Activated naive CD4-positive, alpha-beta T cell (primary cell): ENCODE measurements around the gene ADARB2.
"Not testable (repeated sequence)": the region's sequence is repeated elsewhere in the genome, so short reads cannot be mapped to it uniquely, and the experiment has no call there.

ENCODE experiments used
- DNase-seq, 4 experiments: peaks; one replicate each; lab custom pipeline; 2025; lab: John Stamatoyannopoulos, UW

Gene ADARB2

GRCh38 chr10:1546431-1547110 is 190.8 kb downstream of the ADARB2 start:
- DNase-seq: no peak

GRCh38 chr10:1545524-1545923 is 191.8 kb downstream of the ADARB2 start:
- no peak for DNase-seq

DNA sequence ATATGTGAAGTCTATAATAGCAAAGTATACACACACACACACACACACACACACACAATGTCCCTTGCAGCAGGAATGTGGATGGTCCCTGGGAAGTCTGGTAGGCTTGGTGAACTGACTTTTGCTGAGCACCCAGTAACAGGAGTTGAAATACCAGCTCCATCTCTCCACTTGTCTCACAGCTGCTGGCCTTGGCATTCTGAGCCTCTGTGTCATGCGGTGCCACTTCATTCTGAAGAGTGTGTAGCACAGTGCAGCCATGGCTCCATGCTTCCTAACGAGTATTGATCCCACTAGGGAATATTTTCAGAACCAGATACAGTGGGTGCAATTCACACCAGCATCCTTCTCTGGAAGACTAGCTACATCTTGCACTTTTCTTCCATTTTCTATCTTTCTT is 192.4 kb downstream of the ADARB2 start:
- no peak for DNase-seq

GRCh38 chr10:1544209-1544673 is 193.1 kb downstream of the ADARB2 start:
- no peak for DNase-seq

DNA sequence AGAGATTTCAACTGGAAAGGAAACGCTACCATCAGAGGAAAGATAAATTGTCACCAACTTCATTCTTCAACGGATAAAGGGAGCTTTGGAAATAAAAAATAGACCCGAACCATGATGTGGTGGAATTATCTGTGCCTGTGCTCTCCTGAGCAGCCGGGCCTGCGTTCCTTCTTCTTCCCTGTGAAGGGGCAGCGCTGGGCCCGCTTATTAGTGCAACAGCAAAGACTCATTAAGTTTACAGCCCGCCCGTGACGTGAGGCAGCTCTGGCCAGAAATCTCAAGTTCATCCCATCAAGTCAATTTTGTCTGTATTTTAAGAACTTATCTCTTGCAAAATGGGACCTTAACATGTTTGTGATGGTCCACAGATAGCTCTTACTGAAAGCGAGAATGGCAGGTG is 193.7 kb downstream of the ADARB2 start:
- DNase-seq: no peak

GRCh38 chr10:1542941-1543340 is 194.4 kb downstream of the ADARB2 start:
- DNase-seq: no peak

GRCh38 chr10:1540144-1540543 is 197.2 kb downstream of the ADARB2 start:
- DNase-seq: no peak

DNA sequence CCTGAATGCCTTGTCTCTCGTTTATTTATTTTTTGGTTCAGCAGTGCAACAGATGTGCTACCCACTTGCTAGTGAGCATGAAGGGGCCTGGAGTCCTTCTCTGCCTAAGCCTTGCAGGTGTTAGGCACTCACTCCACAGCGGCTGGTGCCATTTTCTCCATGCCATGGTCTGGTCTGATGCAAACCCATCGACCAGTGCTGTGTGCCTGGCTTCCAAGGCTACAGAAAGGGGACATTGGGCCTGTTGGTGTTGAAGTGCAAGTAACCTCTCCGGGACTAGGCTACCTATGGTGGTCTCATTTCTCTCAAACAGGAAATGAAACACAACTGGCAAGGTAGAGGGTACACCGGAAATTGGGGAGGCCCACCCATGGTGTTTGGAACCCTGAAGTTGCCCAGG is 198.1 kb downstream of the ADARB2 start:
- no peak for DNase-seq

DNA sequence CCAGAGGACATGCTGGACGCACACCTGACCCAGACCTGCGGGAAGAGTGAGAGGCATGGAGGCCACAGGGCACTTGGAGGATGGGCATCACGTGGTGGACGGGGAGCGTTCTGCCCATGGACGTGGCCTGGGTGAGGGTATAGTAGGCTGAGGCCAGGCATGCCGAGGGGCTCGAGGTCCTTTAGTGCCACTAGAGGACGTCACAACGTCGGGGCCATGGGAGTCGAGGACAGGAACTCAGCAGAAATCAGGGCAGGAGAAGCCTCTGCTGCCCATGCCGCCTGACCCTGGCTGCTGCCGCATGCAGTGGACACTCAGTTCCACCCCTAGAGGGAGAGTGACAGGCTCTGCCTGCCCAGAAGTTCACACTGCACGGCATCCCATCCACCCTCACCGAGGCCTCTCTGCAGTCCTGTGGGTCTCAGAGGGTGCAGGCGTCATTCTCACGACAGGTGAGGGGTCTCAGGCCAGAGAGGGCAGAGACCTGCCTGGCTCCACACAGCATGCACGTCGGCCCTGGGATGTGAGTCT is 198.7 kb downstream of the ADARB2 start:
- no peak for DNase-seq

- DNase-seq: no peak
Measured at GRCh38 chr10:1538121-1538520, 199.2 kb downstream of the ADARB2 start.

GRCh38 chr10:1537449-1537848 is 199.9 kb downstream of the ADARB2 start:
- DNase-seq: not testable (repeated sequence)

GRCh38 chr10:1536341-1536740 is 201.0 kb downstream of the ADARB2 start:
- no peak for DNase-seq

GRCh38 chr10:1535301-1535965 is 201.9 kb downstream of the ADARB2 start:
- no peak for DNase-seq

DNA sequence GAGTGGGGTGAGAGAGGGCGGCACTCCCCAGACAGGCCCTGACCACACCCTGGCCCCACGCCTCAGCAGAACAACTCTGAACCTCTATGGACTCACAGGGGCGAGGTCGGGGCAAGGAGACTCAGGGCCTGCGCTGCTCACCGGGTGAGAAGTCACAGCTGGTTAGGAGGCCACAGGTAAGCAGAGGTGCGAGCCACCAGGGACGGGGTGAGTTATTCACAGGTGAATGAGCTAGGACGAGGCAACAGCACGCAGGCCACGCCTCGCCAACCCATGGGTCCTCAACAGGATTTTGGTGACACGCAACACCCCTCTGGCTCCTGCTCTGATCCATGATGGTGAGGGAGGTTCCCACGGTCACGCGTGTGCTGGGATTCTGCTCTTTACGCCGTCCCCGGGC is 202.5 kb downstream of the ADARB2 start:
- no peak for DNase-seq

GRCh38 chr10:1532636-1533035 is 204.7 kb downstream of the ADARB2 start:
- no peak for DNase-seq

DNA sequence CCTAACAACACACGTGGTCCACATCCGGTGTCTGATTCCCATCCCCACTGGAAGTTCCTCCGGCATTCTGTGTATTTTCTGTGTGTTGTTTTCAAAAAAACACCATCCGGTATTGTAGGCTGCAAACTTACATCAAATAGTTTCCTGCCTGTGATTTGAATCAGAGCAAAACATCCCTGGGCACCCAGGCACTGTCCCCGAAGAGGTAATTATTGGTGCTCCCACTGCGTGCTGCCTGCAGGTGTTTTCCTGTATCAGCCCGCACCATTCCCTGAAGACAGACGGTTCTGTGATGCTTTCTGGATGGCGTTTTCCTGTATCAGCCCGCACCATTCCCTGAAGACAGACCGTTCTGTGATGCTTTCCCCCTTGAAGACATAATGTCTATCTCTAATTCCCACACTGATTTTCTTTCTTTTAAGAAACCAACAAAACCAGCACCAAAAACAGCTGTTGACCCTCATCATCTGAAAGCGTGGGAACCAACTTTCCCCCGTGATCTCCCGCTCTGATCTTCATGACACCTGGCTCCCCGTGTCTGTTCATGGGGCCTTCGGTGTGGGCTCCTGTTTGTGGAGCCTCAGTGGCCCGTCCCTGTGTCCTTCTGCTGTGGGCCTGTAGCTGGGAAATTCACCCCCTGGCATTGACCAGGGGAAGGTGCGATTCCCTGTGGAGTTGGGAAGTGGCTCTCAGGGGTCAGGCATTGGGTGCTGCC is 205.3 kb downstream of the ADARB2 start:
- no peak for DNase-seq

- no peak for DNase-seq
Measured at GRCh38 chr10:1530871-1531517, 206.3 kb downstream of the ADARB2 start.

- DNase-seq: no peak
Measured at GRCh38 chr10:1529806-1530413, 207.4 kb downstream of the ADARB2 start.

DNA sequence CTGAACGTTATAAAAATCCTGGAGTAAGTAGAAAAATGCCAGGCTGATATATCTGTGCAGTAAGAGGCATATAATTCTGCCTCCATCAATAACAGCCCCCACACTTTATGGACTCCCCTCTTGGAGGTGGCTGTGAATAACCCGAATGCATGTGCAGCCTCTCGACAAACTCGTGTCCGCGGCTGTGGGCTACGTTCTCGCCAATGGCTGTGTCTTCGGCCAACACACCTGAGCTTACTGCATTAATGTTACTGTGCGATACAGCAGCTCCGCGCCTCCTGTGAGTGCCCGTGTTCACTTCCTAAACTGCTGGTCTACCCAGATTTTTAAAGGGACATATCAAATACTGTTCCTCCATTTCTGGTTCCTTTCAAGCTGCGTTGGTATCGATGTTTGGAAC is 209.4 kb downstream of the ADARB2 start:
- no peak for DNase-seq

DNA sequence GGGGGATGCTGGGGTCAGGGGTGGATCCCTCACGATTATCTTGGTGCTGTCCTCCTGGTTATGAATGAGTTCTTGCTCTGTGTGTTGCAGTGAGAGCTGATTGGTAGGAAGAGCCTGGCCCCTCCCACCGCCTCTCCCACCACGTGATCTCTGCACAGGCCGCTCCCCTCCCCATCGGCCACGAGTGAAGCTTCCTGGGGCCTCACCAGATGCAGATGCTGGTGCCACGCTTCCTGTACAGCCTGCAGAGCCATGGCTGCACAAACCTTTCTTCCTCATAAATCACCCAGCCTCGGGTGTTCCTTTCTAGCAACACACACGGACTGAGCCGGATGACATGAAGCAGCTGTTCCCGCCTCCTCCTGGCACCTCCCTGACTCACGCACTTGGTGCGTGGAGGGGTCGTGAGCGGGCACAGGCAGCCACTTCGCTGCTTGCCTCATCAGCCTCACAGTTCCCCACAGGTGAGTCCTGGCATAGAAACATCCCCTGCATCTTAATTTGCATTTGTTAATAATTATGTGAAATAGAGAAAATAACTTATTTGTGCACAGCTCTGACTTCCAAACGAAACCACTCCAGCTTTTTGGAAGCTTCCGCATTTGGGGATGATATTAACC is 210.8 kb downstream of the ADARB2 start:
- DNase-seq: no peak

GRCh38 chr10:1525354-1526162 is 211.8 kb downstream of the ADARB2 start:
- no peak for DNase-seq
